ENCODE measurements around the gene PCNX1.

Gene PCNX1

DNA sequence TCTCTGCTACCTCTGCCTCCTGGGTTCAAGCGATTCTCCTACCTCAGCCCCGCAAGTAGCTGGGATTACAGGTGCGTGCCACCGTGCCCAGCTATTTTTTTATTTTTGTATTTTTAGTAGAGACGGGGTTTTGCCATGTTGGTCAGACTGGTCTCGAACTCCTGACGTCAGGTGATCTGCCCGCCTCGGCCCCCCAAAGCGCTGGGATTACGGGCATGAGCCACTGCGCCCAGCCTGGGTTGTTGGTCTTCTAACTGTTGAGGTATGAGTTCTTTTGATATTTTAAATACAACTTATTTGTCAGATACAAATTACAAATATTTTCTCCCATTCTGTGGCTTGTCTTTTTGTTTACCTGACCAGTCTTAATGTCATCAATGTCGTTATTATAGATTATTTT, 95.9 kb downstream of the PCNX1 start:
- Histone ChIP-seq H3K4me1 (ENCODE audit: control insufficient read depth, low read length) (no peaks in the 10 kb centered on the region), H3K9me2 (replicated peaks; ENCODE audit: control insufficient read depth, low read length) (no peaks in the 10 kb centered on the region), H3F3A (ENCODE audit: control insufficient read depth, insufficient read depth) (no peaks in the 10 kb centered on the region), H3K79me2 (ENCODE audit: control insufficient read depth, low read length) (no peaks in the 10 kb centered on the region), H3K27me3 (ENCODE audit: control insufficient read depth, low read length) (no peaks in the 10 kb centered on the region), H3K9me3 (ENCODE audit: control insufficient read depth, insufficient read depth, low read length) (no peaks in the 10 kb centered on the region), H3K4me2 (ENCODE audit: low read length) (no peak overlapping the region), H3K27ac (ENCODE audit: low read depth, low read length) (no peak overlapping the region), H3K36me3 (ENCODE audit: control insufficient read depth, low read length) (no peaks in the 10 kb centered on the region; the same call in 1 of the 2 replicates), H3K4me3 (ENCODE audit: low read length) (no peak overlapping the region), H4K20me1 (ENCODE audit: control insufficient read depth, insufficient read depth, low read depth, low read length) (no peaks in the 10 kb centered on the region)
- TF ChIP-seq EZH2phosphoT487 (IDR thresholded peaks at IDR 0.05; ENCODE audit: borderline replicate concordance, low read length) (no peak), CTCF (IDR thresholded peaks at IDR 0.05; ENCODE audit: low read depth, low read length, poor library complexity, severe bottlenecking) (no peak)

- TF ChIP-seq CTCF (IDR thresholded peaks at IDR 0.05; ENCODE audit: low read depth, low read length, poor library complexity, severe bottlenecking): no peak
- TF ChIP-seq EZH2phosphoT487 (IDR thresholded peaks at IDR 0.05; ENCODE audit: borderline replicate concordance, low read length): no peak
- Histone ChIP-seq H3K36me3 (ENCODE audit: control insufficient read depth, low read length) (no peaks in the 10 kb centered on the region; the same call in 1 of the 2 replicates), H3F3A (ENCODE audit: control insufficient read depth, insufficient read depth) (no peaks in the 10 kb centered on the region), H3K4me2 (ENCODE audit: low read length) (no peak overlapping the region), H3K4me1 (ENCODE audit: control insufficient read depth, low read length) (no peaks in the 10 kb centered on the region), H3K79me2 (ENCODE audit: control insufficient read depth, low read length) (no peaks in the 10 kb centered on the region), H3K9me3 (ENCODE audit: control insufficient read depth, insufficient read depth, low read length) (no peaks in the 10 kb centered on the region), H3K9me2 (replicated peaks; ENCODE audit: control insufficient read depth, low read length) (no peaks in the 10 kb centered on the region), H3K4me3 (ENCODE audit: low read length) (no peak overlapping the region), H3K27ac (ENCODE audit: low read depth, low read length) (no peak overlapping the region), H3K27me3 (ENCODE audit: control insufficient read depth, low read length) (no peaks in the 10 kb centered on the region), H4K20me1 (ENCODE audit: control insufficient read depth, insufficient read depth, low read depth, low read length) (no peaks in the 10 kb centered on the region)
Observed at GRCh38 chr14:71004481-71004880, 97.2 kb downstream of the PCNX1 start.

DNA sequence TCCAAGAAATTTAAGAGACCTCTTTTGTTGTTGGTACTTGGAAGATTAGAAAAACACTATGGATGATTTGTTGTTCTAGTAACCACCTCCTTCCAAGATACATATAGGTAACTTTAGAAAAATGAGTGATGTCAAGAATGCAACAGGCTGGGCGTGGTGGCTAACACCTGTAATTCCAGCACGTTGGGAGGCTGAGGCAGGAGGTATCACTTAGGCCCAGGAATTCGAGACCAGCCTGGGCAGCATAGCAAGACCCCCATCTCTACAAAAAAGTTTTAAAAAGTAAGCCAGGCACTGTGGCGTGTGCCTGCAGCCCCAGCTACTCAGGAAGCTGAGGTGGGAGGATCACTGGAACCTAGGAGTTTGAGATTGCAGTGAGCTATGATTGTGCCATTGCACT, 97.8 kb downstream of the PCNX1 start:
- TF ChIP-seq EZH2phosphoT487 (IDR thresholded peaks at IDR 0.05; ENCODE audit: borderline replicate concordance, low read length) (no peak), CTCF (IDR thresholded peaks at IDR 0.05; ENCODE audit: low read depth, low read length, poor library complexity, severe bottlenecking) (no peak)
- no peak overlapping the region for H3K27ac ChIP-seq (ENCODE audit: low read depth, low read length)

GRCh38 chr14:71006200-71006563, 98.9 kb downstream of the PCNX1 start:
- H3K36me3 ChIP-seq (ENCODE audit: control insufficient read depth, low read length): peaks cover 2% of the 10 kb centered on the region; the same call in 1 of the 2 replicates
- no peaks in the 10 kb centered on the region for H3K79me2 ChIP-seq (ENCODE audit: control insufficient read depth, low read length)
- no peaks in the 10 kb centered on the region for H3F3A ChIP-seq (ENCODE audit: control insufficient read depth, insufficient read depth)
- no peaks in the 10 kb centered on the region for H4K20me1 ChIP-seq (ENCODE audit: control insufficient read depth, insufficient read depth, low read depth, low read length)
- H3K4me2 ChIP-seq (ENCODE audit: low read length): no peak overlapping the region
- no peaks in the 10 kb centered on the region for H3K9me3 ChIP-seq (ENCODE audit: control insufficient read depth, insufficient read depth, low read length)
- no peaks in the 10 kb centered on the region for H3K27me3 ChIP-seq (ENCODE audit: control insufficient read depth, low read length)
- H3K4me3 ChIP-seq (ENCODE audit: low read length): no peak overlapping the region
- no peak overlapping the region for H3K27ac ChIP-seq (ENCODE audit: low read depth, low read length)
- H3K9me2 ChIP-seq (replicated peaks; ENCODE audit: control insufficient read depth, low read length): no peaks in the 10 kb centered on the region
- TF ChIP-seq CTCF (IDR thresholded peaks at IDR 0.05; ENCODE audit: low read depth, low read length, poor library complexity, severe bottlenecking): no peak
- no peak for TF ChIP-seq EZH2phosphoT487 (IDR thresholded peaks at IDR 0.05; ENCODE audit: borderline replicate concordance, low read length)
- no peaks in the 10 kb centered on the region for H3K4me1 ChIP-seq (ENCODE audit: control insufficient read depth, low read length)

More for the DNA sequence above, 97.8 kb downstream of the PCNX1 start:
- Histone ChIP-seq H3K27me3 (ENCODE audit: control insufficient read depth, low read length) (no peaks in the 10 kb centered on the region), H3K4me3 (ENCODE audit: low read length) (no peak overlapping the region), H3K9me3 (ENCODE audit: control insufficient read depth, insufficient read depth, low read length) (no peaks in the 10 kb centered on the region), H3K9me2 (replicated peaks; ENCODE audit: control insufficient read depth, low read length) (no peaks in the 10 kb centered on the region), H3K4me2 (ENCODE audit: low read length) (no peak overlapping the region), H3K36me3 (ENCODE audit: control insufficient read depth, low read length) (no peaks in the 10 kb centered on the region; the same call in 1 of the 2 replicates), H4K20me1 (ENCODE audit: control insufficient read depth, insufficient read depth, low read depth, low read length) (no peaks in the 10 kb centered on the region), H3K4me1 (ENCODE audit: control insufficient read depth, low read length) (no peaks in the 10 kb centered on the region), H3K79me2 (ENCODE audit: control insufficient read depth, low read length) (no peaks in the 10 kb centered on the region), H3F3A (ENCODE audit: control insufficient read depth, insufficient read depth) (no peaks in the 10 kb centered on the region)

All from DOHH2 (cell line).